Right lobe of liver (tissue), 4 donors: ENCODE measurements around the gene DOCK1.

Experiments used
- POLR2A ChIP-seq: fragments of 450-650 bp; IDR thresholded peaks from one replicate; pipeline ENCODE4 v1.6.1; 2017; ENCODE audit warnings: antibody characterized with exemption, mild to moderate bottlenecking
- TF ChIP-seq, protein P1 (sequence below), 4 donors: fragments of 200-600 bp in 3 of 4; fragments of 450-650 bp in 1 of 4; IDR thresholded peaks; one replicate each; pipeline versions ENCODE4 v1.5.1 to v1.8.0; 2016 to 2022; ENCODE audit warnings: antibody characterized with exemption in 4 of 4, mild to moderate bottlenecking in 2 of 4
- donor health status: DM: no; HTN: no; CAD: no.
- donor health status: DM: no; HTN: no; CAD: no.
- donor health status: DM: no; HTN: yes; CAD: no.

DNA sequence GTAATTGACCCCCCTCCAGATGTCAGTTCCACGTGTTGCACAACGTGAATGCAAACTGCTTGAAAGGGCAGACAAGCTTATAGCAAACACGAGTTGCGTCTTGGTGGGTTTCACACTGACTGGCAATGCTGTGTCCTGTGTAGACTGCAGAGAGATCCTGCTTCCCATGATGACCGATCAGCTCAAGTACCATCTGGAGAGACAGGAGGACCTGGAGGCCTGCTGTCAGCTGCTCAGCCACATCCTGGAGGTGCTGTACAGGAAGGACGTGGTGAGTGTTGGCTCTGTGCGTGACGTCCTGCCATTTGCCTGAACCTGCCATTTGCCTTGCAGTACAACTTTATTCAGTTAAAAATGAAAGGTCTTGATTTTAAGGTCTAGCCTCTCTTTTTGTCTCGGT, 220.1 kb downstream of the DOCK1 start:
- TF ChIP-seq, protein P1, sequence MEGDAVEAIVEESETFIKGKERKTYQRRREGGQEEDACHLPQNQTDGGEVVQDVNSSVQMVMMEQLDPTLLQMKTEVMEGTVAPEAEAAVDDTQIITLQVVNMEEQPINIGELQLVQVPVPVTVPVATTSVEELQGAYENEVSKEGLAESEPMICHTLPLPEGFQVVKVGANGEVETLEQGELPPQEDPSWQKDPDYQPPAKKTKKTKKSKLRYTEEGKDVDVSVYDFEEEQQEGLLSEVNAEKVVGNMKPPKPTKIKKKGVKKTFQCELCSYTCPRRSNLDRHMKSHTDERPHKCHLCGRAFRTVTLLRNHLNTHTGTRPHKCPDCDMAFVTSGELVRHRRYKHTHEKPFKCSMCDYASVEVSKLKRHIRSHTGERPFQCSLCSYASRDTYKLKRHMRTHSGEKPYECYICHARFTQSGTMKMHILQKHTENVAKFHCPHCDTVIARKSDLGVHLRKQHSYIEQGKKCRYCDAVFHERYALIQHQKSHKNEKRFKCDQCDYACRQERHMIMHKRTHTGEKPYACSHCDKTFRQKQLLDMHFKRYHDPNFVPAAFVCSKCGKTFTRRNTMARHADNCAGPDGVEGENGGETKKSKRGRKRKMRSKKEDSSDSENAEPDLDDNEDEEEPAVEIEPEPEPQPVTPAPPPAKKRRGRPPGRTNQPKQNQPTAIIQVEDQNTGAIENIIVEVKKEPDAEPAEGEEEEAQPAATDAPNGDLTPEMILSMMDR (IDR thresholded peaks at IDR 0.05) = no peak
- TF ChIP-seq POLR2A = no peak
